DND-41 (cell line): ENCODE data around the gene MUL1.

Source experiments
- EZH2 ChIP-seq: IDR thresholded peaks from 3 replicates; pipeline ENCODE4 v1.6.1; 2012; ENCODE audit warnings: borderline replicate concordance, low read depth, mild to moderate bottlenecking, moderate library complexity, low read length, inconsistent platforms; ENCODE audit not compliant: severe bottlenecking
- TF ChIP-seq, protein P1 (sequence below): IDR thresholded peaks from 2 replicates; pipeline ENCODE4 v1.5.1; 2012; ENCODE audit warnings: borderline replicate concordance, low read length, moderate library complexity, mild to moderate bottlenecking; ENCODE audit not compliant: poor library complexity, severe bottlenecking; ENCODE audit errors: extremely low read depth

DNA sequence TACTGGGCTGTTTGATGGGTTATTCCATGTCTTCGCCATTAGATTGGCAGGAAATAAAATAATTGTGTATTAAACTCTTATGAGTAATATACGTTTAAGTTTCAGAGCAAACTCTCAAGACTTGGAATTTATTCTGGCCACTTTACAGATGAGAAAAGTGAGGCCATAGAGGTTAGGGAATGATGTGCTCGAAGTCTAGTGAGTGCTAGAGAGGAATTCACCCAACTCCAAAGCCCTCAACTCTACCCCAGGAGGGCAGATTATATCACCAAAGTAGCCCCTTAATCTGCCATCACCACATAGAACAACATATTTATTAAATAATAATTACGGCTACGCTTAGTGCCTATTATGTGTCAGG, 440 bp upstream of the MUL1 start:
- TF ChIP-seq, protein P1, sequence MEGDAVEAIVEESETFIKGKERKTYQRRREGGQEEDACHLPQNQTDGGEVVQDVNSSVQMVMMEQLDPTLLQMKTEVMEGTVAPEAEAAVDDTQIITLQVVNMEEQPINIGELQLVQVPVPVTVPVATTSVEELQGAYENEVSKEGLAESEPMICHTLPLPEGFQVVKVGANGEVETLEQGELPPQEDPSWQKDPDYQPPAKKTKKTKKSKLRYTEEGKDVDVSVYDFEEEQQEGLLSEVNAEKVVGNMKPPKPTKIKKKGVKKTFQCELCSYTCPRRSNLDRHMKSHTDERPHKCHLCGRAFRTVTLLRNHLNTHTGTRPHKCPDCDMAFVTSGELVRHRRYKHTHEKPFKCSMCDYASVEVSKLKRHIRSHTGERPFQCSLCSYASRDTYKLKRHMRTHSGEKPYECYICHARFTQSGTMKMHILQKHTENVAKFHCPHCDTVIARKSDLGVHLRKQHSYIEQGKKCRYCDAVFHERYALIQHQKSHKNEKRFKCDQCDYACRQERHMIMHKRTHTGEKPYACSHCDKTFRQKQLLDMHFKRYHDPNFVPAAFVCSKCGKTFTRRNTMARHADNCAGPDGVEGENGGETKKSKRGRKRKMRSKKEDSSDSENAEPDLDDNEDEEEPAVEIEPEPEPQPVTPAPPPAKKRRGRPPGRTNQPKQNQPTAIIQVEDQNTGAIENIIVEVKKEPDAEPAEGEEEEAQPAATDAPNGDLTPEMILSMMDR: no peak
- no peak for TF ChIP-seq EZH2
